H1 (cell line): ENCODE data around the gene DNAH1. TPM values are rescaled to one million over a fixed set of nuclear protein-coding genes. Genes with fewer than 3 reads are reported as not detected.

ENCODE experiments used
- CTCF ChIA-PET: fragments of 300-600 bp; sonication (Branson Sonifier 250); formaldehyde crosslinking; loops from one replicate; lab custom pipeline; 2021; ENCODE audit not compliant: partially characterized antibody; lab: Charles Lee
- POLR2A ChIA-PET: fragments of 300-600 bp; sonication (Branson Sonifier 250); formaldehyde crosslinking; loops from one replicate; lab custom pipeline; 2021; ENCODE audit warnings: inconsistent platforms; ENCODE audit not compliant: partially characterized antibody; lab: Charles Lee
- DNase-seq, 2 experiments: peaks; one replicate each; pipeline versions ENCODE4 v3.0.0 to v3.0.0-alpha.2; 2010 to 2022; ENCODE audit warnings: low spot score in 2 of 2, low read depth in 1 of 2, mixed read lengths in 1 of 2
- FAIRE-seq: peaks from 2 replicates; lab custom pipeline; 2011; peaks lifted over from hg19 to GRCh38; lab: Jason Lieb, UNC
- H2AFZ ChIP-seq: 2 replicates; pipeline ENCODE4 v1.8.1; 2012; ENCODE audit warnings: low read length, inconsistent platforms
- H2AK5ac ChIP-seq: 2 replicates; pipeline ENCODE4 v1.6.1; 2013; ENCODE audit warnings: low read depth, low read length
- H2BK120ac ChIP-seq: replicated peaks from 2 replicates; pipeline ENCODE3; 2013; ENCODE audit warnings: low read depth, low read length, inconsistent platforms
- H2BK12ac ChIP-seq: 2 replicates; pipeline ENCODE4 v1.6.1; 2013; ENCODE audit warnings: low read depth, low read length
- H2BK15ac ChIP-seq: 2 replicates; pipeline ENCODE4 v1.6.1; 2013; ENCODE audit warnings: low read length
- H2BK20ac ChIP-seq: 2 replicates; pipeline ENCODE4 v1.6.1; 2013; ENCODE audit warnings: low read length
- H2BK5ac ChIP-seq: 2 replicates; pipeline ENCODE4 v1.6.1; 2013; ENCODE audit warnings: low read depth, low read length
- H3K14ac ChIP-seq: 2 replicates; pipeline ENCODE4 v1.6.1; 2013; ENCODE audit warnings: inconsistent platforms; ENCODE audit not compliant: insufficient read length
- H3K18ac ChIP-seq: 2 replicates; pipeline ENCODE4 v1.6.1; 2013; ENCODE audit warnings: low read length; ENCODE audit errors: extremely low read depth
- H3K23ac ChIP-seq: 2 replicates; pipeline ENCODE4 v1.6.1; 2013; ENCODE audit warnings: inconsistent platforms; ENCODE audit not compliant: insufficient read length
- H3K23me2 ChIP-seq: 2 replicates; pipeline ENCODE4 v1.6.1; 2013; ENCODE audit warnings: low read depth, low read length
- H3K27ac ChIP-seq: 2 replicates; pipeline ENCODE4 v1.6.1; 2011; ENCODE audit warnings: low read depth, low read length, inconsistent platforms
- H3K27me3 ChIP-seq, 4 experiments: replicated peaks in 1 of 4; 1 replicate in 1 of 4; 2 replicates in 3 of 4; pipeline versions ENCODE4 v1.6.1 to v1.8.1; 2011 to 2013; ENCODE audit warnings: low read length in 3 of 4, mild to moderate bottlenecking in 3 of 4, inconsistent platforms in 2 of 4, mixed read lengths in 2 of 4, moderate library complexity in 1 of 4; ENCODE audit not compliant: control insufficient read depth in 3 of 4, insufficient read depth in 3 of 4; ENCODE audit errors: extremely low read depth in 1 of 4
- H3K36me3 ChIP-seq, 4 experiments: 2 replicates each; pipeline versions ENCODE4 v1.6.1 to v1.8.1; 2011 to 2013; ENCODE audit warnings: mild to moderate bottlenecking in 4 of 4, low read length in 3 of 4, moderate library complexity in 2 of 4, control low read depth in 1 of 4, inconsistent platforms in 1 of 4; ENCODE audit not compliant: insufficient read depth in 4 of 4, control insufficient read depth in 2 of 4
- H3K4ac ChIP-seq: replicated peaks from 2 replicates; pipeline ENCODE3; 2013; ENCODE audit warnings: low read length, low read depth, mixed read lengths, inconsistent platforms; ENCODE audit not compliant: insufficient read length
- H3K4me1 ChIP-seq, 4 experiments: replicated peaks in 1 of 4; 1 replicate in 1 of 4; 2 replicates in 3 of 4; pipeline versions ENCODE4 v1.6.1 to v1.8.1; 2011 to 2013; ENCODE audit warnings: low read length in 3 of 4, inconsistent platforms in 2 of 4, mixed read lengths in 1 of 4; ENCODE audit not compliant: insufficient read depth in 4 of 4, control insufficient read depth in 3 of 4
- H3K4me2 ChIP-seq, 2 experiments: 2 replicates each; pipeline versions ENCODE4 v1.6.1 to v1.8.1; 2011 to 2013; ENCODE audit warnings: low read depth in 2 of 2, low read length in 2 of 2, control low read depth in 1 of 2, inconsistent platforms in 1 of 2, mild to moderate bottlenecking in 1 of 2; ENCODE audit not compliant: insufficient read depth in 1 of 2
- H3K4me3 ChIP-seq, 4 experiments: fragments of 200-600, 300-600 bp in 1 of 4; sonication (generic), shearing (Covaris generic), sonication (Bioruptor Twin) in 1 of 4; 2 replicates each; pipeline versions ENCODE4 v1.5.1 to v1.8.1; 2011 to 2016; ENCODE audit warnings: low read length in 4 of 4, low read depth in 3 of 4, control low read depth in 2 of 4, inconsistent platforms in 2 of 4, mild to moderate bottlenecking in 2 of 4, mixed read lengths in 1 of 4, moderate library complexity in 1 of 4; ENCODE audit not compliant: insufficient read depth in 2 of 4; ENCODE audit errors: extremely low read depth in 1 of 4
- H3K56ac ChIP-seq: replicated peaks from 2 replicates; pipeline ENCODE3; 2013; ENCODE audit warnings: low read depth, mild to moderate bottlenecking, mixed read lengths, low read length, inconsistent platforms; ENCODE audit not compliant: insufficient read length
- H3K79me1 ChIP-seq: 2 replicates; pipeline ENCODE4 v1.6.1; 2013; ENCODE audit warnings: low read depth, low read length, control low read depth
- H3K79me2 ChIP-seq, 2 experiments: 2 replicates each; pipeline versions ENCODE4 v1.6.1 to v1.8.1; 2012 to 2013; ENCODE audit warnings: low read length in 2 of 2, mild to moderate bottlenecking in 2 of 2, inconsistent platforms in 1 of 2; ENCODE audit not compliant: insufficient read depth in 2 of 2, control insufficient read depth in 1 of 2
- H3K9ac ChIP-seq, 4 experiments: replicated peaks in 1 of 4; 1 replicate in 1 of 4; 2 replicates in 3 of 4; pipeline versions ENCODE4 v1.6.1 to v1.8.1; 2011 to 2013; ENCODE audit warnings: low read depth in 3 of 4, low read length in 3 of 4, control low read depth in 2 of 4, mild to moderate bottlenecking in 2 of 4, moderate library complexity in 2 of 4, inconsistent platforms in 1 of 4; ENCODE audit errors: extremely low read depth in 1 of 4
- H3K9me3 ChIP-seq, 2 experiments: 2 replicates each; pipeline versions ENCODE4 v1.6.1 to v1.8.1; 2012 to 2013; ENCODE audit warnings: mild to moderate bottlenecking in 2 of 2, moderate library complexity in 2 of 2, control low read depth in 1 of 2, inconsistent platforms in 1 of 2, low read depth in 1 of 2, low read length in 1 of 2, mixed read lengths in 1 of 2; ENCODE audit not compliant: insufficient read depth in 2 of 2
- H4K20me1 ChIP-seq, 2 experiments: replicated peaks in 1 of 2; 2 replicates each; pipeline versions ENCODE3 to v1.8.1; 2011 to 2013; ENCODE audit warnings: inconsistent platforms in 2 of 2, low read length in 2 of 2, mild to moderate bottlenecking in 1 of 2; ENCODE audit not compliant: insufficient read depth in 2 of 2, control insufficient read depth in 1 of 2
- H4K5ac ChIP-seq: 2 replicates; pipeline ENCODE4 v1.6.1; 2013; ENCODE audit warnings: low read length, low read depth, mixed read lengths, inconsistent platforms; ENCODE audit not compliant: insufficient read length
- H4K8ac ChIP-seq: 2 replicates; pipeline ENCODE4 v1.8.0; 2013; ENCODE audit warnings: mild to moderate bottlenecking, moderate library complexity, low read length, inconsistent platforms; ENCODE audit not compliant: insufficient read depth; ENCODE audit errors: extremely low read depth
- H4K91ac ChIP-seq: replicated peaks from 2 replicates; pipeline ENCODE3; 2013; ENCODE audit warnings: low read length, mixed read lengths, inconsistent platforms; ENCODE audit not compliant: insufficient read length
- CHD1 ChIP-seq: IDR thresholded peaks from 2 replicates; pipeline ENCODE4 v1.6.1; 2012; ENCODE audit warnings: low read depth, low read length, improper control_type of control experiment
- NANOG ChIP-seq: IDR thresholded peaks from 2 replicates; pipeline ENCODE4 v1.6.1; 2011; ENCODE audit warnings: low read length, low read depth, mild to moderate bottlenecking, inconsistent platforms; ENCODE audit not compliant: insufficient read depth, poor library complexity, severe bottlenecking
- POLR2A ChIP-seq, 2 experiments: IDR thresholded peaks; 1 replicate in 1 of 2; 2 replicates in 1 of 2; pipeline ENCODE4 v1.6.1; 2011; ENCODE audit warnings: low read depth in 2 of 2, low read length in 2 of 2, mild to moderate bottlenecking in 2 of 2; ENCODE audit errors: control extremely low read depth in 1 of 2
- YY1 ChIP-seq: IDR thresholded peaks from 2 replicates; pipeline ENCODE4 v1.6.1; 2011; ENCODE audit warnings: low read depth, mild to moderate bottlenecking, low read length
- WGBS, 2 experiments: shearing (Covaris generic) in 1 of 2; methylation state at CpG; one replicate each; pipeline versions ENCODE4 v1.1.6 to v1.1.7; 2013 to 2015; ENCODE audit warnings: low lambda C conversion rate in 2 of 2, mixed read lengths in 2 of 2, inconsistent platforms in 1 of 2, low coverage in 1 of 2, missing lambda C conversion rate in 1 of 2; ENCODE audit not compliant: insufficient replicate concordance in 2 of 2, insufficient coverage in 1 of 2, insufficient read length in 1 of 2; ENCODE audit errors: extremely low coverage in 1 of 2, missing lambda C conversion rate in 1 of 2; 5-methylcytosine and 5-hydroxymethylcytosine counted together
- polyA plus RNA-seq, 7 experiments: library from polyadenylated mRNA; depleted of rRNA in 3 of 7; stranded (reverse) in 5 of 7; unstranded in 2 of 7; fragments of >200 nt in 5 of 7; fragments of 200-250 nt in 2 of 7; gene quantifications; 1 replicate in 5 of 7; 2 replicates in 1 of 7; 4 replicates in 1 of 7; pipeline versions ENCODE4 v1.2.1 to v1.2.3, GENCODE V29; 2011 to 2013; ENCODE audit warnings: missing spikeins in 2 of 7, mixed read lengths in 2 of 7
- total RNA-seq: library from RNA; stranded (reverse); fragmentation: NEBNext Ultra II Directional; extraction: Animal tissue kit (Norgen Biotek cat#: 25700); gene quantifications from 2 replicates; pipeline ENCODE4 v1.2.1, GENCODE V29; 2021

DNAH1 gene
- total and polyA plus RNA-seq, 2 of the 8 experiments (the other 6 are each of a cell fraction or from before 2014, with no cell fraction given) = 1.0 to 1.5 TPM

- no peak overlapping the region for H4K5ac ChIP-seq
- H2AFZ ChIP-seq = no peak overlapping the region
- H3K14ac ChIP-seq = no peak overlapping the region
- no peak overlapping the region for H2BK5ac ChIP-seq
- no peak overlapping the region for H2AK5ac ChIP-seq
- no peak overlapping the region for H2BK120ac ChIP-seq
- no peaks in the 10 kb centered on the region for H3K79me2 ChIP-seq
- no peak overlapping the region for H3K4me2 ChIP-seq
- no peak overlapping the region for H3K18ac ChIP-seq
- DNase-seq (no peak), FAIRE-seq (no peak)
- 0 out of 2 replicates have a peak overlapping the region, but pooled peaks have one; percentile 9 for H2BK12ac ChIP-seq
- H3K4ac ChIP-seq = no peak overlapping the region
- no peak overlapping the region for H2BK15ac ChIP-seq
- H3K36me3 ChIP-seq = no peaks in the 10 kb centered on the region
- H3K9ac ChIP-seq = no peak overlapping the region
- H3K4me1 ChIP-seq = peaks cover 0 to 3% (median 3%) of the 10 kb centered on the region in 4 experiments; a peak in 5 of 7 replicates
- 85% methylated on average over 10 of the region's 10 CpGs; no CpG with 5 or more reads in 1 of the 2 experiments for WGBS, 2 experiments
- ChIA-PET POLR2A (interaction anchor here (1.0 to 4.1 kb wide), 2 partner anchors 21 to 38 kb away, joined by 3 to 24 read pairs; no protein-coding TSS in a partner anchor), CTCF (interaction anchor here (0.5 to 5.1 kb wide), 17 partner anchors 8 to 880 kb away, joined by 3 to 27 read pairs (median 4); no protein-coding TSS in a partner anchor)
- H2BK20ac ChIP-seq = no peak overlapping the region
- peaks cover 0 to 14% (median 10%) of the 10 kb centered on the region in 4 experiments; a peak in 4 of 7 replicates for H3K27me3 ChIP-seq
- no peaks in the 10 kb centered on the region for H3K9me3 ChIP-seq
- TF ChIP-seq POLR2A (IDR thresholded peaks at IDR 0.05; ENCODE audit: control extremely low read depth in 1 of 2, low read depth in 2 of 2, low read length in 2 of 2) = no peak
- TF ChIP-seq YY1 = no peak
- TF ChIP-seq CHD1 = no peak
- no peak for TF ChIP-seq NANOG
- H4K20me1 ChIP-seq = no peaks in the 10 kb centered on the region
- no peak overlapping the region for H3K56ac ChIP-seq
- no peak overlapping the region for H4K91ac ChIP-seq
- peaks cover 4% of the 10 kb centered on the region; the same call in 1 of the 2 replicates for H3K23me2 ChIP-seq
- H4K8ac ChIP-seq = no peak overlapping the region
- no peaks in the 10 kb centered on the region; the same call in 1 of the 2 replicates for H3K79me1 ChIP-seq
- no peak overlapping the region for H3K4me3 ChIP-seq
- H3K23ac ChIP-seq = no peak overlapping the region
- no peak overlapping the region for H3K27ac ChIP-seq
These were observed 3.9 kb downstream of the DNAH1 start for GRCh38 chr3:52319921-52320595.
